HG03571 (cell line): ENCODE data around the gene CPT1B.
"Not testable (repeated sequence)": the region's sequence is repeated elsewhere in the genome, so short reads cannot be mapped to it uniquely, and the experiment has no call there.

Experiments
- ATAC-seq: cut with Tn5 transposase; IDR thresholded peaks from one replicate; pipeline ENCODE4 v1.9.1; 2021; ENCODE audit not compliant: unreplicated experiment

CPT1B gene

GRCh38 chr22:50529897-50530579 lies 48.2 kb downstream of the CPT1B start, which contains the start of gene TYMP:
Gene TYMP, minus strand, starts transcription at chr22:50530012. Its CDS starts 303 bp downstream, at chr22:50529709.
- no peak for ATAC-seq

DNA sequence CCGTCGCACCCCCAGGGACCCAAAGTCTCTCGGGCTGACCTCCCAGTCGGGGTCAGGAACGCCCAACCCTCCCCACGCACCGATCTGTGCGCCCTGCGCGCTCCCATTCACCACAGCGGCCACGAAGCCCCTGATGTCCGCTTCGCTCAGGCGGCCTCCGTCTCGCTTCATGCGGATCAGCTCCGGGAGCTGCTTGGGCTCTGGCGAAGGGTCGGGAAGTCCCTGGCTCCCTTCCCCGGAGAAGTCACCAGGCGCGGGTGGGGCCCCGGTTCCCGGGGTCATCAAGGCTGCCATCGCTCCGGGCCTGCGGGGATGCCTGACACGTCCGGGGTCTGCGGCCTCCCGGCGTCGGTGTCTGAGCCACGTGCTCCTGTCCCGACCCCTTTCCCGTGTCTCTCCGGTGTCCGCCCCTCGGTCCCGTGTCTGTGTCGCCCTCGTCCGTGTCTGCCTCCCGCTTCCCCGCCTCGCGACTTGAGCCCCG lies 48.8 kb downstream of the CPT1B start:
- no peak for ATAC-seq

- ATAC-seq, result no peak
Measured at GRCh38 chr22:50528682-50529415, 49.4 kb downstream of the CPT1B start.

DNA sequence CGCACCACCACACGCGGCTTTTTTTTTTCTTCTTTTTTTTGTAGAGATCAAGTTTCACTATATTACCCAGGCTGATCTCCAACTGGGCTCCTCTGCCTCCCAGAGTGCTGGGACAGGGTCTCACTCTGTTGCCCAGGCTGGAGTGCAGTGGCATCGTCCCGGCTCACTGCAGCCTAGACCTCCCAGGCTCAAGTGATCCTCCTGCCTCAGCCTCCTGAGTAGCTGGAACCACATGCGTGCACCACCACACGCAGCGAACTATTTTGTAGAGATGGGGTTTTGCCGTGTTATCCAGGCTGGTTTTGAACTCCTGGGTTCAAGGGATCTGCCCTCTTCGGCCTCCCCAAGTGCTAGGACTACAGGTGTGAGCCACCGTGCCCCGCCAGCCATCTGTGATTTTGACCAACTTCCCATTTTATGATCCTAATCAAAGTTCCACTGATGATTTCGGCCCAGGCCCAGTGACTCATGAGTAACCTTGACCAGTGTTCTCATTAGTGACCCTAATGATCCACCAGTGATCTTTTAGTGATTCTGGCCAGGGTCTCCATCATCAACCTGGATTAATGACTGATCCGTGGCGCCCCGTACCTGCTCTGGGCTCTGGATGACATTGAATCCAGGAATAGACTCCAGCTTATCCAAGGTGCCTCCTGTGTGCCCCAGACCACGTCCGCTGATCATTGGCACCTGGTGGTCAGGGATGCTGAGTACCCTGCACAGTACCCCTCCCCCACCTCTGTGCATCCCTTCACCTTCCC lies 50.1 kb downstream of the CPT1B start:
- no peak for ATAC-seq

DNA sequence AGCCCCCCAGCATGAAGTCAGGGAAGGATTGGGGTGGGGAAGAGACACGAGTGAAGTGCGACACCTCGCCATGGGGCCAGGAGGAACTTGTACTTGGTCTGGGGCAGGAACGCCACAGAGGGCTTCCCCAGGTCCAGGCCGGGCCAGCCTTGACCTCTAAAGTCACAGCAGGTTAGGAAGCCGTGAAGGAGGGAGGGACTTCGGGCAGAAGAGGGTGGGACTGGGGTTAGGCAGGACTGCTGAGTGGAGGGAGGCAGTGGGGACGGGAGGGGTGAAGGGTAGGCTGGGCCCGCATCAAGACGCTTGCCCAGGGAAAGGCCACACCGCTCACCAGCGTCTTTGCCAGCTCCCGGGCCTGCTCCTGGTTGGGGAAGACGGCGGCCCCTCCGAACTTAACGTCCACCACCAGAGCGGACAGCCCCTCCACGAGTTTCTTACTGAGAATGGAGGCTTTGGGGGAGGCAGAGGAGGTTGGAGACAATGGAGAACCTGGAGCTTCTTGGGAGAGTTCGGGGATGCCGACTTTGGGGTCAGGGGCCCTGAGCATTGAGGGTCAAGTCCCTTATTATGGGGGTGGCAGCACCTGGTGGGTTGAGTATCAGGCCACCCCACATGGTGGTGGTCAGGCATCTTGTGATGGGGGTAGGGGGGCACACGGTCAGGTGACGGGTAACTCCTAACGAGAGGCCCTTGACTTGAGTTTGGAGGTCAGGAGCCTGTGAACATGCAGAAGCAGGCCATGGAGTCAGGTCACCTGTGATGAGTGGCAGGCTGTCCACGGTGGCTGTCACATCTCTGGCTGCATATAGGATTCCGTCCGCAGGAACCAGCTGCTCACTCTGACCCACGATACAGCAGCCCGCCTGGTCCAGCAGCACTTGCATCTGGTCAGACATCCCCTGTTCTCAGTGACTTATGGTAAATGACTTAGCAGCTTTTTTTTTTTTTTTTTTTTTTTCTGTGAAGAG lies 51.1 kb downstream of the CPT1B start:
- ATAC-seq, result no peak

GRCh38 chr22:50526108-50526833 lies 52.0 kb downstream of the CPT1B start:
- peak; percentile 27 for ATAC-seq

DNA sequence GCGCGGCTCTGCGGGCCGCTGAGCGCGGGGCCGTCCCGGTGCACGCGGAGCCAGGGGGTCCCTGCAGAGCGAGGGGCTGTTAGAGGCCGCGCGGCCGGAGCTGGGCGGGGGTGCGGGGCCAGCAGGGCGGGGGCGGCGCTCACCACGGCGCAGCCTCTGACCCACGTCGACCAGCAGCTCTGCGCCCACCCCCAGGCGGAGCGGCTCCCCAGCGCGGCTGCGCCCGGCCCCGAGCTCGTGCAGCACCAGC lies 52.4 kb downstream of the CPT1B start:
- ATAC-seq, result peak; percentile 9

GRCh38 chr22:50525104-50525857 lies 52.9 kb downstream of the CPT1B start, which contains the start of gene SCO2:
Gene SCO2, minus strand, starts transcription at chr22:50525598. Its CDS starts 1,187 bp downstream, at chr22:50524411.
- ATAC-seq, result peak; percentile 36

DNA sequence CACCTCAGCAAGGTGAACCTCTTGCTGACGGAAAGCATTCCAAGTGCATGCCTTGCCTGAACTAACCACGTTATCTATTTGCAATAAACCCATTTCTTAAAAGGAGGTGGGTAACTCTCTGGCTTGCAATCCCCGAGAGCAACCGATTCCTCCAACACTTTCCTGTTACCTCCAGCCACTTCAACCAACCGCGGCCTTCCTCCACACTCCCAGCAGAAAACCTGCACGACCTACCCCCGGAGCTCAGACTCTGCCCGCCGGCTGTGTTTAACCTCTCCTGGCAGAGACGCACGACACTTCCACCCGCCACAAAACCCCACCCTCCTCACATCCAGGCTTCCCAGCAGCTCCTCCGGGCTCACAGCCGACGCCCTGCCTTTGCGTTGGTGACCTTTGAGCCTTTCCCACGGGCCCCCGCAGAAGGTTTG lies 53.5 kb downstream of the CPT1B start:
- no peak for ATAC-seq

GRCh38 chr22:50523806-50524675 lies 54.2 kb downstream of the CPT1B start:
- no peak for ATAC-seq

DNA sequence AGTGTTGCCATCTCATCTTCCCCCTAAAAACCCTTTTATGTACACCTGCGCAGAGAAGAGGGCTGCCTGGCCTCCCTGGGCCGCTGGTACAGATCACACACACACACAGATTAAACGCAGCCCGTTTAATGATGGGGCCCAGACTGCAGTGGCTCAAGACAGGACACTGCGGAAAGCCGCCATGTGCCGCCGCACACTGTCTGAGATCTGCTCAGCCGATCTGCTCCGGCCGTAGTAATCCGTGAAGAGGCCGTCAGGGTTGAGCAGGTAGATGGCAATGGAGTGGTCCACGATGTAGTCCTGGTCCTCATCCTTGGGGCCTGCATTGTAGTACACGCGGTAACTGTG lies 54.8 kb downstream of the CPT1B start:
- ATAC-seq, result no peak

DNA sequence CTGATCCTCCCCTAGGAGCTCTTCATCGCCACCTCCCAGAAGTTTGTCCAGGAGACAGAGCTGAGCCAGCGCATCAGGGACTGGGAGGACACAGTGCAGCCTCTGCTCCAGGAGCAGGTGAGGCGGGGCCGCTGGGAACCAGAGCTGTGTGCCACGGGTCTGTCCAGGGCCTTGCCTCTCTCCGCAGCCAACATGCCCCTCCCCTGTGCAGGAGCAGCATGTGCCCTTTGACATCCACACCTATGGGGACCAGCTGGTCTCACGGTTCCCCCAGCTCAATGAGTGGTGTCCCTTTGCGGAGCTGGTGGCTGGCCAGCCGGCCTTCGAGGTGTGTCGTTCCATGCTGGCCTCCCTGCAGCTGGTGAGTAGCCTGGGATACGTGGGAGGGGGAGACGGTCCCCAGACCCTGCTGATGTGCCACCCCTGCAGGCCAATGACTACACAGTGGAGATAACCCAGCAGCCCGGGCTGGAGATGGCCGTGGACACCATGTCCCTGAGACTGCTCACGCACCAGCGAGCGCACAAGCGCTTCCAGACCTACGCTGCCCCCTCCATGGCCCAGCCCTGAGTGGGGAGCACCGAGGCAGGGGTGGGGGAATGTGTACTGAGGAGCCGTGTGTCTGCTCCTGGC lies 55.3 kb downstream of the CPT1B start:
- no peak for ATAC-seq

DNA sequence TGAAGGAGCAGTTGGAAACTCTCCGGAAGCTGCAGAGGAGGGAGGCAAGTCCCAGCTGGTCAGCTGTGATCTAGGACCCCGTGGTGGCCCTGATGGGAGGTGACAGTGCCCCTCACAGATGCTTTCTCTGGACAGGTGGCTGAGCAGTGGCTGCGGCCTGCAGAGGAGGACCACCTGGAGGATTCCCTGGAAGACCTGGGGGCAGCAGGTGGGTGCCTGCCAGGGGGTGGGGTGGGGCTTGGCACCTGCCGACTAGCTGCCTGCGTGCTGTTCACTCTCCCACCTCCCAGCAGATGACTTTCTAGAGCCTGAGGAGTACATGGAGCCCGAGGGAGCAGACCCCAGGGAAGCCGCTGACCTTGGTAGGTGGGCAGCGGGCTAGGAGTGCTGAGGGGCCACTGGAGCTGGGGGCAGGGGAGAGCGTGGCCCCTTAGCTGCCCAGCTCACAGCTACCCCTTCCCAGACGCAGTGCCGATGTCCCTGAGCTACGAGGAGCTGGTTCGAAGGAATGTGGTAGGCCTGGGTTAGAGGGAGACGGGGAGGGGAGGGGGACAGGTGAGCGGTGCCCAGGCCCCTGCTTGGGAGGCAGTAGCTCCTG lies 55.9 kb downstream of the CPT1B start:
- no peak for ATAC-seq

GRCh38 chr22:50521710-50522109 lies 56.5 kb downstream of the CPT1B start:
- ATAC-seq, result no peak

DNA sequence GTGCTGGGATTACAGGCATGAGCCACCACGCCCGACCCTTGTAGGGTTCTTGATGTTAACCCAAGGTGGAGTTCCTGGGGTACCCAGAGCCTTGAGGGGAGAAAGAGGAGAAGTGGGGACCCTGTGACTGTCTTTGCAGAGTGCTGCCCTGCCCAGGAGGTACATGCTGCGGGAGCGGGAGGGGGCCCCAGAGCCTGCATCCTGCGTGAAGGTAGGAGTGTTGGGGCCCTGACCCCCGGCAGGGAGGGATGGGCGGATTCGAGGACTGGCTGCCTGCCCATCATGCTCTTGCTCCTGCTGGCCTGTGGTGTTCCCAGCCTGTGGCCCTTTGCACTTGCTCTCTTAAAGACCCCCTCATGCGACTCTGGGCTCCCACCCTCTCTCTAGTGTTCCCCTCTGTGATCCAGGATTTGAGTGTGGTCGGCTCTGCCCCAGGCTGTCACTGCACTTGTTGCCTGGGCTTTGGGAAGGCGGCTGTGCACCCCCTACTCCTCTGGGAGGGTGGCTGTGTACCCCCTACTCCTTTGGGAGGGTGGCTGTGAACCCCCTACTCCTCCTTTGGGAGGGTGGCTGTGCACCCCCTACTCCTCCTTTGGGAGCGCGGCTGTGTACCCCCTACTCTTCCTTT lies 57.3 kb downstream of the CPT1B start:
- no peak for ATAC-seq

DNA sequence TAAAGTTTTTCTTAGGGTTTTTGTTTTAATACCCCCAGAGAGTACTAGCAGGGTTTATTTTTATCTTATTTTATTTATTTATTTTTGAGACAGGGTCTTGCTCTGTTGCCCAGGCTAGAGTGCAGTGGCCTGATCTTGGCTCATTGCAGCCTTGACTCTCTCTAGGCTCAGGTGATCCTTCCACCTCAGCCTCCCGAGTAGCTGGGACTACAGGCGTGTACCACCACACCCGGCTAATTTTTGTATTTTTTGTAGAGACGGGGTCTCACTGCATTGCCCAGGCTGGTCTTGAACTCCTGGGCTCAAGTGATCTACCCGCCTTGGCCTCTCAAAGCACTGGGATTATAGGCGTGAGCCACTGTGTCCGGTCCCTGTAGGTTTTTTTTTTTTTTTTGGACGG lies 58.0 kb downstream of the CPT1B start:
- ATAC-seq, result not testable (repeated sequence)

DNA sequence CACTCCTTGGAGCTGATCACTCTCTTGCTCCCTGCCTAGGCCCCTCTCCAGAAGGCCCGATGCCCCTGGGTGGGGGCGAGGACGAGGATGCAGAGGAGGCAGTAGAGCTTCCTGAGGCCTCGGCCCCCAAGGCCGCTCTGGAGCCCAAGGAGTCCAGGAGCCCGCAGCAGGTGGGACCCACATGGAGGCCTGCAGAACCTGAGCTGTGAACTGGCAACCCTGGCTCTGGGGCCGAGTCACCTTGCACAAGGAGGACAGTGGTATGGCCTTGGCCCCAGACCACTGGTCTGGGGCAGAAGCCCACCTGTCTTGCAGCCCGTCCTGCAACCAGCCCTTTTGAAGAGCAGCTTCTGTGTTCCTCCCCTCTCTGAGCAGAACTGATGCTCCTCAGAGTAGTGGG lies 59.1 kb downstream of the CPT1B start:
- ATAC-seq, result no peak
